ENCODE data around the gene INS.

The INS gene

DNA sequence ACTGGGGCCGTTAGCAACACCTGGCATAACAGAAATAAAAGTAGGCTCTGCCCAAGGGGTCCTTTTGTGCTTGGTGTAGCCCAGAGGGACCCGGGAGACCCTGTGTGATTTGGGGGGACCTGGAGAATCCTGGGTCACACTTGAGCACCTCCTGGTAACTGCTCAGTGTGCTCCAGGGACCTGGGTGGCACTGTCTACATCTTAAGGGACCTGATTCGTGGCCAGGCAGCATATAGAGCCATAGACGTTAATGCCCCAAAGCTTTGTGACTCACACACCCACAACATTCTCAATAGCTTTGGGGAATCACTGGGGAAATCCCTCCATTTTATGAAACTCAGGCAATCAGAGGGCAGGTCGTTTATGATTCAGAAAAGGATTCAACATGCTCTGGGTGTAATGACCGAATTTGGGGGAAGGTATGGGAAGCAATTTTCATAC, 18.2 kb downstream of the INS start:
- DNase-seq (ENCODE audit: low spot score), result no peak
- Histone ChIP-seq H3K27ac (ENCODE audit: poor library complexity, severe bottlenecking) (no peak overlapping the region), H3K36me3 (ENCODE audit: low read depth) (no peaks in the 10 kb centered on the region), H3K27me3 (ENCODE audit: insufficient read depth, poor library complexity, severe bottlenecking) (peaks cover 90% of the 10 kb centered on the region), H3K4me1 (ENCODE audit: insufficient read depth, poor library complexity, severe bottlenecking) (no peaks in the 10 kb centered on the region), H3K9me3 (ENCODE audit: severe bottlenecking) (no peaks in the 10 kb centered on the region), H3K4me3 (ENCODE audit: severe bottlenecking) (no peak overlapping the region)
- TF ChIP-seq, protein P1, sequence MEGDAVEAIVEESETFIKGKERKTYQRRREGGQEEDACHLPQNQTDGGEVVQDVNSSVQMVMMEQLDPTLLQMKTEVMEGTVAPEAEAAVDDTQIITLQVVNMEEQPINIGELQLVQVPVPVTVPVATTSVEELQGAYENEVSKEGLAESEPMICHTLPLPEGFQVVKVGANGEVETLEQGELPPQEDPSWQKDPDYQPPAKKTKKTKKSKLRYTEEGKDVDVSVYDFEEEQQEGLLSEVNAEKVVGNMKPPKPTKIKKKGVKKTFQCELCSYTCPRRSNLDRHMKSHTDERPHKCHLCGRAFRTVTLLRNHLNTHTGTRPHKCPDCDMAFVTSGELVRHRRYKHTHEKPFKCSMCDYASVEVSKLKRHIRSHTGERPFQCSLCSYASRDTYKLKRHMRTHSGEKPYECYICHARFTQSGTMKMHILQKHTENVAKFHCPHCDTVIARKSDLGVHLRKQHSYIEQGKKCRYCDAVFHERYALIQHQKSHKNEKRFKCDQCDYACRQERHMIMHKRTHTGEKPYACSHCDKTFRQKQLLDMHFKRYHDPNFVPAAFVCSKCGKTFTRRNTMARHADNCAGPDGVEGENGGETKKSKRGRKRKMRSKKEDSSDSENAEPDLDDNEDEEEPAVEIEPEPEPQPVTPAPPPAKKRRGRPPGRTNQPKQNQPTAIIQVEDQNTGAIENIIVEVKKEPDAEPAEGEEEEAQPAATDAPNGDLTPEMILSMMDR (IDR thresholded peaks at IDR 0.05; ENCODE audit: poor library complexity, severe bottlenecking), result no peak
- 0 out of 3 replicates have a peak, but pooled peaks have one; percentile 10 for ATAC-seq (ENCODE audit: low read depth)

GRCh38 chr11:2142300-2142759, 18.7 kb downstream of the INS start:
- no peak overlapping the region for H3K4me3 ChIP-seq (ENCODE audit: severe bottlenecking)
- H3K9me3 ChIP-seq (ENCODE audit: severe bottlenecking), result no peaks in the 10 kb centered on the region
- H3K27me3 ChIP-seq (ENCODE audit: insufficient read depth, poor library complexity, severe bottlenecking), result peaks cover 90% of the 10 kb centered on the region
- H3K4me1 ChIP-seq (ENCODE audit: insufficient read depth, poor library complexity, severe bottlenecking), result no peaks in the 10 kb centered on the region
- DNase-seq (ENCODE audit: low spot score), result no peak
- H3K36me3 ChIP-seq (ENCODE audit: low read depth), result no peaks in the 10 kb centered on the region
- TF ChIP-seq, protein P1 (IDR thresholded peaks at IDR 0.05; ENCODE audit: poor library complexity, severe bottlenecking), result no peak
- peak; percentile 44; the same call in 1 of the 3 replicates for ATAC-seq (ENCODE audit: low read depth)
- no peak overlapping the region for H3K27ac ChIP-seq (ENCODE audit: poor library complexity, severe bottlenecking)

DNA sequence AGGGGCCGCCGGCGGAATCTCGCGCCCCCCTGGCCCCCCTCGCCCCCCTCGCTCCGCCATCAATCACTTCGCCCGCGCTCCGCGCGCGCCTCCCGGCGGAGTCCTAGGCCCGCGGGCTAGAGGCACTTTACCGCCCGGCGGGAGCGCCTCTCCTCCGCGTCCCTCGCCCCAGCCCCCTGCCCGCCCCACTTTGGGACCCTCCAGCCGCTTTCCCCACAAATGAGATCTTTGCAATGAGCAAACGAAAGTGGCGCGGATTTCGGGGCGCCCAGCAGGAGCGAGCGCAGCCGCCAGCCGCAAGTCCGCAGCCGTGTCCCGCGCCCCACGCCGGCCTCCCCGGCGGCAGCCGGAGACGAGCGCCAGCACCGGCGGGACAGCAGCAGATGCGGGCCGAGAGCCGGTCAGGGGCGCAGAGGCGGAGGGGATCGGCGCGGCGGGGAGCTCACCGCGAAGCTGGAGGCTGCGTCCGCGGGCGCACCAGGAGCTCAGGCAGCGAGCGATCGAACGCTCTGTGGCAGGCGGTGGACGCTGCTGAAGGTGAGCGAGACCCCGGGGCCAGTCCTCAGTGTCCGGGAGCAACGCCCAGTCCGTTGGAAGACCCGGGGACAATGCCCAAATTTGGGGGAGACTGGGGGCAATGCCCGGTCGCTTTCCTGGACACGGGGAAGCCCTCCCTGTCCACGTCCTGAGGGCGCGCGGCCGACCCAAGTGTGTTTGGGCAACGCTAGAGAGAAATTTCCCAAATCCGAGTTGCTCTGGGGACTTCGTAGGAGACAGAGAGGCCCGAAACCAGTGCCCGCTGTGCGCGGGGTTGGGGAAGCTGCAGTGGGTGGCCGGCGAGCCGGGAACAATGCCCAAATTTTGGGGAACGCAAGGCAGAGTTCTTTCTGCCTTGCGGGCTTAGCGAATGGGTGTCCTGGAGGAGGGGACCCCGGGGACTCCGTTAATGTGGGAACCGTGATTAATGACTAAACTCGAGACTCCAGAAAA, 20.3 kb downstream of the INS start:
- no peak overlapping the region for H3K4me3 ChIP-seq (ENCODE audit: severe bottlenecking)
- H3K27ac ChIP-seq (ENCODE audit: poor library complexity, severe bottlenecking), result no peak overlapping the region
- peaks cover 82% of the 10 kb centered on the region for H3K27me3 ChIP-seq (ENCODE audit: insufficient read depth, poor library complexity, severe bottlenecking)
- no peaks in the 10 kb centered on the region for H3K4me1 ChIP-seq (ENCODE audit: insufficient read depth, poor library complexity, severe bottlenecking)
- ATAC-seq (ENCODE audit: low read depth) (no peak), DNase-seq (ENCODE audit: low spot score) (no peak)
- H3K9me3 ChIP-seq (ENCODE audit: severe bottlenecking), result no peaks in the 10 kb centered on the region
- TF ChIP-seq, protein P1 (IDR thresholded peaks at IDR 0.05; ENCODE audit: poor library complexity, severe bottlenecking), result no peak
- no peaks in the 10 kb centered on the region for H3K36me3 ChIP-seq (ENCODE audit: low read depth)

- no peak overlapping the region for H3K27ac ChIP-seq (ENCODE audit: poor library complexity, severe bottlenecking)
Observed at GRCh38 chr11:2139621-2140337, 21.2 kb downstream of the INS start.

More at GRCh38 chr11:2139621-2140337, 21.2 kb downstream of the INS start:
- H3K27me3 ChIP-seq (ENCODE audit: insufficient read depth, poor library complexity, severe bottlenecking), result peaks cover 72% of the 10 kb centered on the region
- TF ChIP-seq, protein P1 (IDR thresholded peaks at IDR 0.05; ENCODE audit: poor library complexity, severe bottlenecking), result peak; percentile 7
- H3K4me1 ChIP-seq (ENCODE audit: insufficient read depth, poor library complexity, severe bottlenecking), result no peaks in the 10 kb centered on the region
- ATAC-seq (ENCODE audit: low read depth), result no peak
- DNase-seq (ENCODE audit: low spot score), result no peak
- H3K9me3 ChIP-seq (ENCODE audit: severe bottlenecking), result no peaks in the 10 kb centered on the region
- H3K4me3 ChIP-seq (ENCODE audit: severe bottlenecking), result no peak overlapping the region
- no peaks in the 10 kb centered on the region for H3K36me3 ChIP-seq (ENCODE audit: low read depth)
